HL-60 (cell line): ENCODE results near the gene GAGE12H.
A peak's percentile ranks its signal among the peaks of the same experiment; 100 is the strongest.

ENCODE experiments used
- DNase-seq, 2 experiments: peaks; one replicate each; pipeline ENCODE4 v3.0.0-alpha.2; 2010 to 2020; ENCODE audit warnings: low read depth in 1 of 2, low spot score in 1 of 2
- H3K27ac ChIP-seq: fragments of 250-450 bp; sonication (Bioruptor Pico); replicated peaks from 2 replicates; pipeline ENCODE4 v1.5.1; 2020; ENCODE audit warnings: mild to moderate bottlenecking, moderate library complexity
- H3K27me3 ChIP-seq: fragments of 250-450 bp; sonication (Bioruptor Pico); 2 replicates; pipeline ENCODE4 v1.5.1; 2021; ENCODE audit warnings: mild to moderate bottlenecking, moderate library complexity; ENCODE audit not compliant: insufficient read depth, poor library complexity, severe bottlenecking
- H3K4me3 ChIP-seq: replicated peaks from 2 replicates; pipeline ENCODE4 v1.5.1; 2011; ENCODE audit warnings: mild to moderate bottlenecking, control low read depth, low read length; ENCODE audit not compliant: insufficient read depth
- CTCF ChIP-seq: IDR thresholded peaks from one replicate; pipeline ENCODE4 v1.5.1; 2011; ENCODE audit warnings: low read length, control low read depth, inconsistent platforms; ENCODE audit not compliant: insufficient read depth
- GABPA ChIP-seq: IDR thresholded peaks from 2 replicates; pipeline ENCODE4 v1.6.1; 2012; ENCODE audit warnings: low read depth
- POLR2AphosphoS5 ChIP-seq: IDR thresholded peaks from 2 replicates; pipeline ENCODE4 v1.6.1; 2012; ENCODE audit warnings: low read depth
- REST ChIP-seq: IDR thresholded peaks from 2 replicates; pipeline ENCODE4 v1.6.1; 2012; ENCODE audit warnings: low read depth; ENCODE audit not compliant: insufficient replicate concordance
- SPI1 ChIP-seq: IDR thresholded peaks from 2 replicates; pipeline ENCODE4 v1.6.1; 2012; ENCODE audit warnings: low read depth, mild to moderate bottlenecking, borderline replicate concordance

Gene GAGE12H

GRCh38 chrX:49610718-49611310, 31.1 kb downstream of the GAGE12H start:
- TF ChIP-seq POLR2AphosphoS5 (no peak), REST (no peak), SPI1 (no peak), CTCF (no peak), GABPA (no peak)

GRCh38 chrX:49618574-49618973, 38.8 kb downstream of the GAGE12H start:
- DNase-seq: no peak
- Histone ChIP-seq H3K27me3 (no peaks in the 10 kb centered on the region), H3K27ac (no peak overlapping the region), H3K4me3 (no peak overlapping the region)
- TF ChIP-seq POLR2AphosphoS5 (no peak), GABPA (no peak), CTCF (no peak), REST (no peak), SPI1 (no peak)

More at GRCh38 chrX:49610718-49611310, 31.1 kb downstream of the GAGE12H start:
- DNase-seq: no peak
- no peak overlapping the region for H3K4me3 ChIP-seq
- H3K27me3 ChIP-seq: no peaks in the 10 kb centered on the region
- no peak overlapping the region for H3K27ac ChIP-seq

- no peak overlapping the region for H3K27ac ChIP-seq
- no peak overlapping the region for H3K4me3 ChIP-seq
- H3K27me3 ChIP-seq: no peaks in the 10 kb centered on the region
- DNase-seq: peak in 1 of 2 experiments; percentile 1
- no peak for TF ChIP-seq GABPA
Observed at GRCh38 chrX:49627086-49627777, 47.5 kb downstream of the GAGE12H start.
